Endothelial cell of umbilical vein (primary cell): ENCODE data around the gene TUSC2.

Source experiments
- CTCF ChIP-seq, 2 donors: IDR thresholded peaks; 1 replicate in 1 of 2; 2 replicates in 1 of 2; pipeline ENCODE4 v1.5.1; 2011; ENCODE audit warnings: low read length in 2 of 2, mild to moderate bottlenecking in 2 of 2, moderate library complexity in 2 of 2, control low read depth in 1 of 2, inconsistent platforms in 1 of 2, low read depth in 1 of 2; ENCODE audit not compliant: insufficient read depth in 1 of 2; ENCODE audit errors: extremely low read depth in 1 of 2
- EZH2 ChIP-seq: IDR thresholded peaks from 2 replicates; pipeline ENCODE4 v1.6.1; 2012; ENCODE audit warnings: borderline replicate concordance, low read depth, mild to moderate bottlenecking, moderate library complexity, low read length, inconsistent platforms; ENCODE audit not compliant: severe bottlenecking
- GATA2 ChIP-seq: IDR thresholded peaks from 2 replicates; pipeline ENCODE4 v1.7.0; 2011; ENCODE audit warnings: low read depth, mild to moderate bottlenecking, moderate library complexity, mixed read lengths, low read length; ENCODE audit not compliant: insufficient read length, insufficient read depth
- POLR2A ChIP-seq: IDR thresholded peaks from 2 replicates; pipeline ENCODE4 v1.6.1; 2012; ENCODE audit warnings: low read depth, mild to moderate bottlenecking, control low read depth, low read length

DNA sequence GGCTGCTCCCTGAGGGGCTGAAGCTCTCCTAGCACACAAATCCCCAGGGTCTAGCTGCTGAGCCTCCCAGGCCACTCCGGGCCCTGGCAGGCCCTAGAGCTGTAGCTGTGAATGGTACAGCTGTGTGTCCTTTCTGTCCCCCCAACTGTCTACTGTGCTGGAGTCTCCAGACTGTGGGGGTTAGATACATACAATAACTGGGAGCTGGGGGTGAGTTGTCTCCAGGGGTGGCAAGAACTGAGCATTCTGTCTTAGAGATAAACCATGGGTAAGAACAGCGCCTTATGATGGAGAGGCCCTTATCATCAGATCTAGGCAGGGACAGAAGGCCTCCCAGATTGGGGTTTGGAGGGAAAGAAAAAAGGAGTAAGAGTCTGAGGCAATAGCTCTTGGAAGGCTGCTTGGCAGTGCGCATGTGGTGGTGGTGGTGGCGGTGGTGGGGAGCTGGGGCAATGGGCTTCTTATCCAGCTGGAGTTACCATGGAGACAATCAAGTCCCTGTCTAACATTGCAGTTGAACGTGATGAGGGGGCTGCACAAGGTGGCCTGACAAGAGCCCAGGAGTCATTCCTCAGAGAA, 26.3 kb upstream of the TUSC2 start:
- no peak for TF ChIP-seq EZH2
- no peak for TF ChIP-seq CTCF (IDR thresholded peaks at IDR 0.05; ENCODE audit: extremely low read depth in 1 of 2, insufficient read depth in 1 of 2, low read depth in 1 of 2, low read length in 2 of 2)
- no peak for TF ChIP-seq GATA2
- no peak for TF ChIP-seq POLR2A
